ENCODE data around the gene NRXN2. TPM values are rescaled to one million over a fixed set of nuclear protein-coding genes. Genes with fewer than 3 reads are reported as not detected.

The NRXN2 gene
- polyA plus RNA-seq, 1 of the 3 experiments (the other 2 are of a cell fraction): 0.15 TPM

- Histone ChIP-seq H2AFZ (ENCODE audit: low read depth) (no peak overlapping the region), H3K27ac (ENCODE audit: low read depth in 2 of 2, low read length in 1 of 2) (no peak overlapping the region), H3K4me1 (ENCODE audit: control insufficient read depth in 1 of 2, insufficient read depth in 2 of 2, low read depth in 1 of 2, low read length in 1 of 2) (peaks cover 0 to 17% of the 10 kb centered on the region in 2 experiments; a peak in 2 of 4 replicates), H3K4me3 (ENCODE audit: low read depth in 2 of 2, low read length in 1 of 2) (no peak overlapping the region), H3K27me3 (ENCODE audit: insufficient read depth) (no peaks in the 10 kb centered on the region), H3F3A (replicated peaks; ENCODE audit: insufficient read depth) (no peaks in the 10 kb centered on the region), H3K79me2 (ENCODE audit: insufficient read depth) (no peaks in the 10 kb centered on the region), H3K4me2 (no peak overlapping the region), H4K20me1 (ENCODE audit: insufficient read depth) (no peaks in the 10 kb centered on the region), H3K36me3 (replicated peaks in 1 of 2; ENCODE audit: control insufficient read depth in 1 of 2, insufficient read depth in 2 of 2, low read length in 1 of 2) (no peaks in the 10 kb centered on the region), H3K9ac (no peak overlapping the region), H3K9me3 (no peaks in the 10 kb centered on the region), H3K9me2 (no peaks in the 10 kb centered on the region)
- TF ChIP-seq FOXM1 (IDR thresholded peaks at IDR 0.05; ENCODE audit: low read depth) (no peak), MAX (IDR thresholded peaks at IDR 0.05; ENCODE audit: low read depth) (no peak), RFX5 (IDR thresholded peaks at IDR 0.05; ENCODE audit: low read length) (no peak), JUND (IDR thresholded peaks at IDR 0.05) (no peak), TAF1 (IDR thresholded peaks at IDR 0.05; ENCODE audit: borderline replicate concordance, low read depth, low read length) (no peak), IRF3 (IDR thresholded peaks at IDR 0.05; ENCODE audit: low read depth, low read length) (no peak), RAD21 (IDR thresholded peaks at IDR 0.05; ENCODE audit: low read length) (no peak), FOSL2 (IDR thresholded peaks at IDR 0.05; ENCODE audit: borderline replicate concordance, low read depth) (no peak)
- no peak for DNase-seq
- ChIA-PET POLR2A (no interaction called here), CTCF (interaction anchor here (0.8 to 4.2 kb wide), 6 partner anchors 82 to 152 kb away, joined by 3 to 30 read pairs (median 4); no protein-coding TSS in a partner anchor)
- 72% methylated on average over 5 of the region's 12 CpGs for WGBS (ENCODE audit: low lambda C conversion rate)
These were observed 159.0 kb downstream of the NRXN2 start for GRCh38 chr11:64563966-64564365.

- Histone ChIP-seq H2AFZ (ENCODE audit: low read depth) (no peak overlapping the region), H3K27me3 (ENCODE audit: insufficient read depth) (no peaks in the 10 kb centered on the region), H3K79me2 (ENCODE audit: insufficient read depth) (no peaks in the 10 kb centered on the region), H4K20me1 (ENCODE audit: insufficient read depth) (no peaks in the 10 kb centered on the region), H3F3A (replicated peaks; ENCODE audit: insufficient read depth) (no peaks in the 10 kb centered on the region), H3K4me3 (ENCODE audit: low read depth in 2 of 2, low read length in 1 of 2) (no peak overlapping the region), H3K9me2 (no peaks in the 10 kb centered on the region), H3K36me3 (replicated peaks in 1 of 2; ENCODE audit: control insufficient read depth in 1 of 2, insufficient read depth in 2 of 2, low read length in 1 of 2) (no peaks in the 10 kb centered on the region), H3K4me2 (no peak overlapping the region), H3K9me3 (no peaks in the 10 kb centered on the region), H3K27ac (ENCODE audit: low read depth in 2 of 2, low read length in 1 of 2) (no peak overlapping the region), H3K9ac (no peak overlapping the region), H3K4me1 (ENCODE audit: control insufficient read depth in 1 of 2, insufficient read depth in 2 of 2, low read depth in 1 of 2, low read length in 1 of 2) (peaks cover 0 to 10% of the 10 kb centered on the region in 2 experiments; a peak in 2 of 4 replicates)
- 73% methylated on average over 15 of the region's 15 CpGs for whole genome bisulfite sequencing (ENCODE audit: low lambda C conversion rate)
- no peak for DNase-seq
- ChIA-PET CTCF (interaction anchor here (1.6 kb wide), 1 partner anchor 114 kb away, joined by 5 read pairs; no protein-coding TSS in a partner anchor), POLR2A (no interaction called here)
- TF ChIP-seq IRF3 (IDR thresholded peaks at IDR 0.05; ENCODE audit: low read depth, low read length) (no peak), JUND (IDR thresholded peaks at IDR 0.05) (no peak), ELF1 (IDR thresholded peaks at IDR 0.05) (no peak), TEAD4 (IDR thresholded peaks at IDR 0.05; ENCODE audit: borderline replicate concordance, insufficient read depth) (no peak), CTCF (IDR thresholded peaks at IDR 0.05) (no peak)
These were observed 160.2 kb downstream of the NRXN2 start for GRCh38 chr11:64562723-64563351.
